Activated CD4-positive, alpha-beta T cell treated with anti-CD3 and anti-CD28 coated beads for 1 hour (primary cell): ENCODE results near the gene TTC21A.
"Not testable (repeated sequence)": the region's sequence is repeated elsewhere in the genome, so short reads cannot be mapped to it uniquely, and the experiment has no call there.

Experiments used
- DNase-seq: peaks from one replicate; pipeline ENCODE4 v3.0.0-alpha.2; 2020

Gene TTC21A

GRCh38 chr3:39153977-39154279, 46.4 kb downstream of the TTC21A start:
- DNase-seq, result no peak

GRCh38 chr3:39154280-39155021, 47.0 kb downstream of the TTC21A start:
- no peak for DNase-seq

DNA sequence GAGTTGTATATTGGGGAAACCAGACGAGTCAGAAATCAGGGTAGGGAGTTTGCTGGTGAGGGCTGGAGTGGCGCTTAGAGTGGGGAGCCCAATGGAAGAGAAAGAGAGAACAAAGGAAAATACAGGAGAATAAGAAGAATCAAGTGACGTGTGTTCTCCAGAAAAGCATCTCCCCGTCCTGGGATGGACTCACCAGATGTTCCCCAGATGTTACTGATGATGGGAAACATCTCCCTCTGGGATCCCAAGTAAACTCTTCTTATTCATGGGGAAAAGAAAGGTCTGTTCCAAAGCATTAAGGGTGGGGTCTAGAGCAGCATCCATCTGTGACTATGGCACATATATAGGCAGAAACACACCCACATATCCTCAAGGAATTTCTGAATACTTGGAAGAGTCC, 48.9 kb downstream of the TTC21A start:
- DNase-seq, result no peak

DNA sequence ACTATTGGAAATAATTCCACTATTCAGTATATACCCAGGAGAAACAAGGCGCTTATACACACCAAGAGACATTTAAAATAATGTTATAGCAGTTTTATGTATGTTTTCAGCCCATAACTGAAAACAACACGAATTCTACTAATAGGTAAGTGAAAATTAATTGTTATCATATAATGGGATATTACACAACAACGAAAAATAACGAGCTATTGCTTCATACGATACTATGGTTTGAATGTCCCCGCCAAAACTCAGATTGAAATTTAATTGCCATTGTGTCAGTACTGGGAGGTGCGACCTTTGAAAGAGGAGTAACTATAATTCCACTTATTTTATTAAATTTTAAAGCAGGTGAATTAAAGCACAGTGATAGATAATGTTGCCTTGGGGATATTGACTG, 49.9 kb downstream of the TTC21A start:
- no peak for DNase-seq

GRCh38 chr3:39158148-39158715, 50.8 kb downstream of the TTC21A start:
- DNase-seq, result no peak

DNA sequence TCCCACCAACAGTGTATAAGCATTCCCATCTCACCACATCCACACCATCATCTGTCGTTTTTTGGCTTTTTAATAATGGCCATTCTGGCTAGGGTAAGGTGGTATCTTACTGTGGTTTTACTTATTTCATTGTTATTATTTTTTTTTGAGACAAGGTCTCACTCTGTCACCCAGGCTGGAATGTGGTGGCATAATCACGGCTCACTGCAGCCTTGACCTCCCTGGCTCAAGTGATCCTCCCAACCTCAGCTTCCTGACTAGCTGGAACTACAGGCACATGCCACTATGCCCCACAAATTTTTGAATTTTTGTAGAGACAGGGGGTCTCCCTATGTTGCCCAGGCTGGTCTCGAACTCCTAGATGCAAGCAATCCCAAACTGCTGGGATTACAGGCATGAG, 56.9 kb downstream of the TTC21A start:
- DNase-seq, result no peak

DNA sequence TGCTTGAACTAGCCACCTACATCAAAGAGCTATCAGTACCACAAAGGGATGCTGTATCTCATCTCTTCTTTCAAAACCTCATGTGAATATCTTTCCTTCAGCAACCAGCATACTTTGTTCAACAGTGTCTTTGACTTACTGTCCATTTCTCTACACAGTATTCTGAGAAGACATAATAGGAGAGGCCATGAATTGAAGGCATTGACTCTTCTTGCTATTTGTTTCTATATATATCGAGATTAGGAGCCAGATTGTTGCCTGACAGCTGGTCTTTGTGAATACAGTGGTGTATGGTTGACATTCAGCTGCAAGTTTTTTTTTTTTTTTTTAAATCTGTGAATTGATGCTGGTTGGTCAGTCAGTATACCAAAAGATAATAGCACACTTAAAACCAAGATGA, 58.0 kb downstream of the TTC21A start:
- DNase-seq, result no peak

DNA sequence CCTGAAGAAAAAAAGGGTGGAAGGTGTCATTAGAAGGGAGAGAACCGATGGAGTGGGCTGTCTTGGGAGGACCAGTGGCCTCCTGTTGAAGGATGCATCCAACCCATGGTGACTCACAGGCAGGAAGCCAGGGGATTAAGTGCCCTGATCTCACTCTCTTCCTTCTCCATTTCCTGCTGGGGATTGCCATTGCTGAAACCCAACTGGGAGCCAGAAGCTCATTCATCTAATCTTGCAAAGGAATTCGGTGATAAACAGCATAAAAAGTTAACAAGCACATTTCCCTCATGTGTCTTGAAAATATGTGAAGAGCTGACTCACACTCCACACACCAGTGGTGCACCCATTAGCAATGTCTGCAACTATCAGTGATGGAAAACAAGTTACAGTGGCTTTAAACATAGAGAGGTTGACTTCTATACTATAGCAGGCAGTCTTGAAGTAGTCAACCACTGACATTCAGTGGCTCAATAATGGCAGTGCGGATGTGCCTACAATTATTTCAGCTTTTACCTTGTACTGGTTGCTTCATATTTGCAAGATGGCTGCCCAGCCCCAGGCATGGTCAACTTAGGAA, 58.7 kb downstream of the TTC21A start:
- no peak for DNase-seq

GRCh38 chr3:39166932-39167532, 59.6 kb downstream of the TTC21A start:
- no peak for DNase-seq

GRCh38 chr3:39168156-39168780, 60.8 kb downstream of the TTC21A start:
- DNase-seq, result no peak

GRCh38 chr3:39169712-39170111, 62.2 kb downstream of the TTC21A start:
- DNase-seq, result no peak

DNA sequence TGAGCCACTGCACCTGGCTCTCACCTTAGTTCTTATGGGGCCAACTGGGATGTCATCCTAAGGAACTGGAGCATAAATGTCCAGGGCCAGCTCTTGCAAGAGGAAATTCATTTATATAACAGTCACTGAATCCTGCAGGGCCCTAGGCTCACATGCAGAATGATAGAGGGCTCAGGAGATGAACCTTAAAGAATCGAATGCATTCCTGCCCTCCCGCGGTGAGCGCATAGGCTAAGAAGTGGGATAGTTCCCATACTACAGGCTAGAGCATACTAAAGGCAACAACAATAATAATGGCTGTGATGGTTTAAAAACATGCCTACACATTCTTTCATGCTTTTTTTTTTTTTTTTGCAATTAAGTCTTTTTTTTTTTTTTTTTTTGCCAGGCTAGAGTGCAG, 63.0 kb downstream of the TTC21A start:
- no peak for DNase-seq

DNA sequence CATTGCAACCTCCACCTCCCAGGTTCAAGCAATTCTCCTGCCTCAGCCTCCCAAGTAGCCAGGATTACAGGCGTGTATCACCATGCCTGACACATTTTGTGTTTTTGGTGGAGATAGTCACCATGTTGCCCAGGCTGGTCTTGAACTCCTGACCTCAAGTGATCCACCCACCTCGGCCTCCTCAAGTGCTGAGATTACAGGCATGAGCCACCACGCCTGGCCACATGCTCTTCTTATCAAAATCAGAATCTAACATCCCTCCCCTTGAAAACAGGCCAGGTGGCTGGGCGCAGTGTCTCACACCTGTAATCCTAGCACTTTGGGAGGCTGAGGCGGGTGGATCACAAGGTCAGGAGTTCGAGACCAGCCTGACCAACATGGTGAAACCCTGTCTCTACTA, 63.4 kb downstream of the TTC21A start:
- DNase-seq, result not testable (repeated sequence)

GRCh38 chr3:39171860-39172259, 64.4 kb downstream of the TTC21A start:
- no peak for DNase-seq

DNA sequence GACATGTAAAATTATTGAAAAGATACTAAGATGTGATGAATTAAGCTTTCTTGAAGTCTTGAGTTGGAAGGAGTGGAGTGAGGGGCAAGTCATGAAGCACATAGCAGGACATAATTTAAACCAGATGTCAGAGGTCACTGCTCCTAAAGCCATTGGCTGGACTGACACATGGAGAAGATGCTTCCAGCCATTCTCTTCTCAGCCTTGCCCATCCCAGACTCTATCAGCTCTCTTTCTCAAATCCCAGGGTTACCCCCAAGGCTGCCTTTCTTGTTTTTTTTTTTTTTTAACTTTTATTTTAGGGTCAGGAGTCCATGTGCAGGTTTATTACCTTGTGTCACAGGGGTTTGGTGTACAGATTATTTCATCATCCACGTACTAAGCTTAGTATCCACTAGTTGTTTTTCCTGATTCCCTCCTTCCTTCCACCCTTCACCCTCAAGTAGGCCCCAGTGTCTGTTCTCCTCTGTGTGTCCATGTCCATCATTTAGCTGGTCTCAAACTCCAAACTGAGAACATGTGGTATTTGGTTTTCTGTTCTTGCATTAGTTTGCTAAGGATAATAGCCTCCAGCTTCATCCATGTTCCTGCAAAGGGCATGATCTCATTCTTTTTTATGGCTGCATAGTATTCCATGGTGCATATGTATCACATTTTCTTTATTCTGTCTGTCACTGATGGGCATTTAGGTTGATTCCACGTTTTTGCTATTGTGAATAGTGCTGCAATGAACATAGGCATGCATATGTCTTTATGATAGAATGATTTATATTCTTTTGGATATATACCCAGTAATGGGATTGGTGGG, 66.0 kb downstream of the TTC21A start:
- no peak for DNase-seq

DNA sequence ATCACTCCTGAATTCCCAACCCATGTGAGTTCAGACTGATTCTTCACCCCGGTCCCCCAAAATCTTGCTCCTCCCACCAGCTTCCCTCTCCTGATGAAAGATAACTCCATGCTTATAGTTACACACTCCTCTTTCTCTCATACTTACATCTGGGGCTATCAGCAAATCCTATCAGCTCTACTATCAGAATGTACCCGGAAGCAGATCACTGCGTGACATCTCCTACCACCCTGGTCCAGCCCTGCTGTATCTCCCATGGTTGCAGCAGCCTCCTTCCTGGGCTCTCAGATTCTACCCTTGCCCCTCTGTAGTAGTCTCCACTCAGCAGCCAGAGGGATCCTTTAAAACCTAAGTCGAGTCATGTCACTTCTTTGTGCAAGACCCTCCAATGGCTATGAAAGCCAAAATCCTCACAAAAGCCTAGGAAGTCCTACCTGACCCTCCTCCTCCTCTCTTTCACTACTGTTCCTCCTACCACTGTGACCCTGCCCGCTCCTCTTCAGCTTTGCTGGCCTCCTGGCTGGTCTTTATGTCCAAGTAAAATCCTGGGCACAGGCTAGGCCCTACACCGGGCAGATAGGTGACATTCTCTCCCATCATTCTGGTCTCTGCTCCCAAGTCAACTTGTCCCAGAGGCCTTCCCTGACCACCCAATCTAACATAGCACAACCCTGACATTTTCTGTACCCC, 68.7 kb downstream of the TTC21A start:
- no peak for DNase-seq

DNA sequence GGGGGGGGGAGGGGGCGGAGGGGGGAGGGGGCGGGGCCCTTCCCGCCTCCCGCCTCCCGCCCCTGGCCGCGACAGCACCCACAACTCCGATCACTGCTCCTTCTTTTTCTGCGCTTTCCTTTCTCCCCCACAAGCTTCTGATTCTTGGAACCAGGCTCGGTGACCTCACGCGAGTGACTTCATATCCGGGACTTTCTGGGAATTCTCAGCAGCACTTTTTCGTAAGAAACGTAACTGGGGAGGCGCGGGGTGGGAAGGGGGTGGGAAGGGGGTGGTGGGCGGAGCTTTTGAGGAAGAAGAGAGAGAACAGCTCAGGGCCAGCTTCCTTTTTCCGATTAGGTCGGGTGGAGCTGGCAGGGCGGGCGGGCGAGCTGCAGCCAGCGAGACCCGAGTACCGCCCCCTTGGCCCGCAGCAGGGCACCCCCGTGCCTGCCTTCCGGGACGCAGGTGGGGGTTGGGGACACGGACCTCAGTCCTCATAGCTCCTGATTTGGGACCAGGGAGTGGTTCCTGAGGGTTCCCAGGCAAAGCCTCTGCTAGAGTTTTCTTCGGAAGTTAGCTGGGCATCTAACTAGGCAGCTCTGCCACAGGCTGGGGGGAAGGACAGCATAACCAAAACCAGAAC, 70.3 kb downstream of the TTC21A start:
- DNase-seq, result peak; percentile 59

DNA sequence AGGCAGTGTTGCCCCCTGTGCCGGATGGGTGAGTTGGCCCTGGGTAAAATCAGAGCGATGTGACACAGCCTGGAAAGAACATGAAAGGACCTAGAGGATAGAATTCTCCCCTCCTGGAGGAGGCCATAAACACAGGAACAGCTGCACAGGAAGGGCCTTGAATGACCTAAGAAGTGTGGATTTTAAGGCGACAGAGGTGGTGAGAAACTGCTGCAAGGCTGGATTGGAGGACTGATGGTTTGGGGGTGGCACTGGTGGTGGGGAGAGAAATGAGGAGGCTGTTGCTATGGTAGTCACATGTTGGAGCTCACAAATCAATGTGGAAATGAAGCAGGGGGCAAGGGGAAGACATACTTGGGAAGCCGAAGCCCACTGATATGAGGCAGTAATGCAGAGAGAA, 71.1 kb downstream of the TTC21A start:
- no peak for DNase-seq

GRCh38 chr3:39180183-39180545, 72.7 kb downstream of the TTC21A start:
- no peak for DNase-seq

- peak; percentile 87 for DNase-seq
These were observed 73.3 kb downstream of the TTC21A start for GRCh38 chr3:39180546-39181346.
